ENCODE results near the gene FBXL15. TPM values are rescaled to one million over a fixed set of nuclear protein-coding genes. Genes with fewer than 3 reads are reported as not detected.
A peak's percentile ranks its signal among the peaks of the same experiment; 100 is the strongest.

The FBXL15 gene
- polyA plus RNA-seq (2012; ENCODE audit: insufficient read depth, insufficient read length, low read depth) = 164 TPM

DNA sequence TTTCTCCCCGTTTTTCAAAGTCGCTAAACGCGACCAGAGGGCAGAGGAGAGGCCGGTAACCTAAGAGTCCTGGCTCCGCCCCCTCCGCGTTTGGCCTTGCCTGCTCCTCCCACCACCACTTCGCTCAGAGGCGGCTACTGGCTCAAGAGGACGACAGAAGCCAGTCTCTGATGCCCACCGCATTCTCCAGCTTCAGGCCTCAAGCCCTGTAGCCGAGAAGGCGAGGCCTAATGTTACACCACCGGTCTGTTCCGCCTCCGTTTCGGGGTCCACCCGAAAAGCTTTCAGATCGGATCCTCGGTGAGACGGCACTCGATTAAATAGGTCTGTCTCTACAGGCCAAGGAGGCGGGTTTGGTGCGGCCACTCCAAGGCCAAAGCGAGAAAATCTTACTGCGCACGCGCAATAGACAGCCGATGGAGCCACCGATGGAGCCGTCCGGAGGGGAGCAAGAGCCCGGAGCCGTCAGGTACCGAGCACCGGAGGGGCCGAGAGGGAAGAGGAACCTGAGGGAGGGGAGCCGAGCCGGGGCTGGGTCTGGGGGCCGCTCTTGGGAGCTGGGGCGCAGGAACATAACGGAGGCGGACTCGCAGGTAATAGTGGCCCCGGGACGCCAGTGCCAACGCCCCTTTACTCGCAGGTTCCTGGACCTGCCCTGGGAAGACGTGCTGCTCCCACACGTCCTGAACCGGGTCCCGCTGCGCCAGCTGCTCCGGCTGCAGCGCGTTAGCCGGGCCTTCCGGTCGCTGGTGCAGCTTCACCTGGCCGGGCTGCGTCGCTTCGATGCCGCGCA lies at the start of gene FBXL15:
TSS of gene FBXL15 (plus strand) at position 123 of the 793 bp plus-strand sequence. CDS start at position 417, 294 bp downstream.
- TF ChIP-seq CTCF (IDR thresholded peaks at IDR 0.05; ENCODE audit: low read depth, low read length) = no peak
- DNase-seq = peak; percentile 95
- Histone ChIP-seq H3K36me3 (peaks cover 12% of the 10 kb centered on the region), H3K9me3 (no peaks in the 10 kb centered on the region), H3K4me1 (peaks cover 2% of the 10 kb centered on the region; the same call in 1 of the 2 replicates), H3K27me3 (no peaks in the 10 kb centered on the region), H3K4me3 (ENCODE audit: low read depth, low read length) (peak within 1 kb of the TSS; percentile 92)

DNA sequence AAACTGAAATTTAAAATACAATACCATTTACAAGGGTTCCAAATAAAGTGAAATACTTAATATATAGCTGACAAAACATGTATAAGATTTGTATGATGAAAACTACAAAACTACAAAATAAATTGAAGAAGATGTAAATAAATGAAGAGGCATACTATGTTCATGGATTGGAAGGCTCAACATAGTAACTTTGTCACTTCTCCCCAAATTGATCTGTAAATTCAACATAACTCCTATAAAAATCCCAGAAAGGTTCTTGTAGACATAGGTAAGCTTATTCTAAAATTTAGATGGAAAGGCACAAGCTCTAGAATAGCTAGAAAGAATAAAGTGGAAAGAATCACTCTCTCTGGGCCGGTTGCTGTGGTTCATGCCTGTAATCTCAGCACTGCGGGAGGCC lies 49.3 kb upstream of the FBXL15 start:
- Histone ChIP-seq H3K36me3 (peaks cover 66% of the 10 kb centered on the region), H3K9me3 (no peaks in the 10 kb centered on the region), H3K4me1 (no peaks in the 10 kb centered on the region), H3K4me3 (ENCODE audit: low read depth, low read length) (no peak overlapping the region), H3K27me3 (no peaks in the 10 kb centered on the region)
- TF ChIP-seq CTCF (IDR thresholded peaks at IDR 0.05; ENCODE audit: low read depth, low read length) = no peak
- no peak for DNase-seq

- no peaks in the 10 kb centered on the region for H3K4me1 ChIP-seq
- DNase-seq = no peak
- no peaks in the 10 kb centered on the region for H3K9me3 ChIP-seq
- TF ChIP-seq CTCF (IDR thresholded peaks at IDR 0.05; ENCODE audit: low read depth, low read length) = peak; percentile 24; the same call in 1 of the 2 replicates
- no peaks in the 10 kb centered on the region for H3K27me3 ChIP-seq
- H3K4me3 ChIP-seq (ENCODE audit: low read depth, low read length) = no peak overlapping the region
- H3K36me3 ChIP-seq = peaks cover 45% of the 10 kb centered on the region
These were observed 45.4 kb upstream of the FBXL15 start for GRCh38 chr10:102375250-102375649.

- H3K4me1 ChIP-seq = no peaks in the 10 kb centered on the region
- DNase-seq = no peak
- H3K9me3 ChIP-seq = no peaks in the 10 kb centered on the region
- no peaks in the 10 kb centered on the region for H3K27me3 ChIP-seq
- no peak overlapping the region for H3K4me3 ChIP-seq (ENCODE audit: low read depth, low read length)
- peaks cover 42% of the 10 kb centered on the region for H3K36me3 ChIP-seq
- no peak for TF ChIP-seq CTCF (IDR thresholded peaks at IDR 0.05; ENCODE audit: low read depth, low read length)
These were observed 44.8 kb upstream of the FBXL15 start for GRCh38 chr10:102375867-102376266.

- Histone ChIP-seq H3K27me3 (no peaks in the 10 kb centered on the region), H3K4me1 (no peaks in the 10 kb centered on the region), H3K4me3 (ENCODE audit: low read depth, low read length) (no peak overlapping the region), H3K36me3 (peaks cover 33% of the 10 kb centered on the region), H3K9me3 (no peaks in the 10 kb centered on the region)
- no peak for TF ChIP-seq CTCF (IDR thresholded peaks at IDR 0.05; ENCODE audit: low read depth, low read length)
- DNase-seq = no peak
These were observed 43.7 kb upstream of the FBXL15 start for GRCh38 chr10:102376901-102377300.

GRCh38 chr10:102379383-102379782 lies 41.3 kb upstream of the FBXL15 start:
- H3K27me3 ChIP-seq = no peaks in the 10 kb centered on the region
- peaks cover 33% of the 10 kb centered on the region for H3K36me3 ChIP-seq
- DNase-seq = no peak
- TF ChIP-seq CTCF (IDR thresholded peaks at IDR 0.05; ENCODE audit: low read depth, low read length) = no peak
- H3K4me3 ChIP-seq (ENCODE audit: low read depth, low read length) = no peak overlapping the region
- H3K4me1 ChIP-seq = no peaks in the 10 kb centered on the region
- H3K9me3 ChIP-seq = no peaks in the 10 kb centered on the region
